ENCODE results near the gene CTNNA3. TPM values are rescaled to one million over a fixed set of nuclear protein-coding genes. Genes with fewer than 3 reads are reported as not detected.

CTNNA3 gene
- total and polyA plus RNA-seq, 4 donors: 0.16 to 2.4 (median 1.4) TPM

DNA sequence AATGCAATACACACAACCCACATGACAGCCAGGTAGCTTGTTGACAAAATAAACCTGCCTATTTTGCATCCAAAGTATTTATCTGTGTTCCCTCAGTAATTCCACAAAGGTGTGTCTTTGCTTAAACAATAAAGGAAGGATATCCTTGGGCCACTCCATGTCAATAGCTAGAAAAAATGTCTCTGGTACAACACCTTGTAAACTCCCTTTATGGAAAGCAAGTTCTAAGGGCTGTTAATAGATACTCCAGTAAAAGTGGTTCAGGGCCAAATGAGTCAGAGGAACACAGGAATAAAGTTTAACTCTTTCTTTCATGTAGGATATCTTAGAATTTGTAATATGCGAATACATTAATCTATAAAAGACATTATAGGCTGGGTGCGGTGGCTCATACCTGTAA, 867.0 kb downstream of the CTNNA3 start:
- 96% methylated on average over 2 of the region's 2 CpGs for whole genome bisulfite sequencing
- Histone ChIP-seq H3K36me3 (ENCODE audit: control insufficient read depth in 4 of 4, insufficient read depth in 3 of 4, low read depth in 1 of 4, low read length in 3 of 4) (no peaks in the 10 kb centered on the region), H3K27me3 (ENCODE audit: control insufficient read depth in 4 of 4, insufficient read depth in 4 of 4, low read length in 3 of 4) (no peaks in the 10 kb centered on the region), H3K9me3 (ENCODE audit: control insufficient read depth in 4 of 4, low read length in 3 of 4) (no peaks in the 10 kb centered on the region), H3K4me3 (ENCODE audit: low read depth in 1 of 3, low read length in 3 of 3) (no peak overlapping the region), H3K27ac (ENCODE audit: low read depth in 1 of 2, low read length in 2 of 2) (no peak overlapping the region), H3K4me1 (ENCODE audit: control insufficient read depth in 4 of 4, insufficient read depth in 4 of 4, low read length in 3 of 4) (no peaks in the 10 kb centered on the region), H3K9ac (ENCODE audit: low read depth in 1 of 2, low read length in 2 of 2) (no peak overlapping the region)
- TF ChIP-seq, protein P1, sequence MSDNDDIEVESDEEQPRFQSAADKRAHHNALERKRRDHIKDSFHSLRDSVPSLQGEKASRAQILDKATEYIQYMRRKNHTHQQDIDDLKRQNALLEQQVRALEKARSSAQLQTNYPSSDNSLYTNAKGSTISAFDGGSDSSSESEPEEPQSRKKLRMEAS (IDR thresholded peaks at IDR 0.05): no peak
- TF ChIP-seq YY1 (IDR thresholded peaks at IDR 0.05) (no peak), RXRA (IDR thresholded peaks at IDR 0.05) (no peak), HNF4A (conservative IDR thresholded peaks at IDR 0.05) (no peak), GABPA (IDR thresholded peaks at IDR 0.05 in 1 of 2, conservative IDR thresholded peaks at IDR 0.05 in 1 of 2) (no peak), NR2F2 (IDR thresholded peaks at IDR 0.05) (no peak), RAD21 (IDR thresholded peaks at IDR 0.05) (no peak), FOXA1 (IDR thresholded peaks at IDR 0.05) (no peak), TAF1 (conservative IDR thresholded peaks at IDR 0.05) (no peak), EGR1 (IDR thresholded peaks at IDR 0.05; ENCODE audit: low read depth in 2 of 2) (no peak), JUND (IDR thresholded peaks at IDR 0.05) (no peak), FOXA2 (IDR thresholded peaks at IDR 0.05) (no peak)
- TF ChIP-seq, protein P2, sequence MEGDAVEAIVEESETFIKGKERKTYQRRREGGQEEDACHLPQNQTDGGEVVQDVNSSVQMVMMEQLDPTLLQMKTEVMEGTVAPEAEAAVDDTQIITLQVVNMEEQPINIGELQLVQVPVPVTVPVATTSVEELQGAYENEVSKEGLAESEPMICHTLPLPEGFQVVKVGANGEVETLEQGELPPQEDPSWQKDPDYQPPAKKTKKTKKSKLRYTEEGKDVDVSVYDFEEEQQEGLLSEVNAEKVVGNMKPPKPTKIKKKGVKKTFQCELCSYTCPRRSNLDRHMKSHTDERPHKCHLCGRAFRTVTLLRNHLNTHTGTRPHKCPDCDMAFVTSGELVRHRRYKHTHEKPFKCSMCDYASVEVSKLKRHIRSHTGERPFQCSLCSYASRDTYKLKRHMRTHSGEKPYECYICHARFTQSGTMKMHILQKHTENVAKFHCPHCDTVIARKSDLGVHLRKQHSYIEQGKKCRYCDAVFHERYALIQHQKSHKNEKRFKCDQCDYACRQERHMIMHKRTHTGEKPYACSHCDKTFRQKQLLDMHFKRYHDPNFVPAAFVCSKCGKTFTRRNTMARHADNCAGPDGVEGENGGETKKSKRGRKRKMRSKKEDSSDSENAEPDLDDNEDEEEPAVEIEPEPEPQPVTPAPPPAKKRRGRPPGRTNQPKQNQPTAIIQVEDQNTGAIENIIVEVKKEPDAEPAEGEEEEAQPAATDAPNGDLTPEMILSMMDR (IDR thresholded peaks at IDR 0.05; ENCODE audit: low read depth, low read length, missing input control): no peak
- TF ChIP-seq, protein P3, sequence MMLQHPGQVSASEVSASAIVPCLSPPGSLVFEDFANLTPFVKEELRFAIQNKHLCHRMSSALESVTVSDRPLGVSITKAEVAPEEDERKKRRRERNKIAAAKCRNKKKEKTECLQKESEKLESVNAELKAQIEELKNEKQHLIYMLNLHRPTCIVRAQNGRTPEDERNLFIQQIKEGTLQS (IDR thresholded peaks at IDR 0.05): no peak
- no peak for DNase-seq (ENCODE audit: low spot score)

DNA sequence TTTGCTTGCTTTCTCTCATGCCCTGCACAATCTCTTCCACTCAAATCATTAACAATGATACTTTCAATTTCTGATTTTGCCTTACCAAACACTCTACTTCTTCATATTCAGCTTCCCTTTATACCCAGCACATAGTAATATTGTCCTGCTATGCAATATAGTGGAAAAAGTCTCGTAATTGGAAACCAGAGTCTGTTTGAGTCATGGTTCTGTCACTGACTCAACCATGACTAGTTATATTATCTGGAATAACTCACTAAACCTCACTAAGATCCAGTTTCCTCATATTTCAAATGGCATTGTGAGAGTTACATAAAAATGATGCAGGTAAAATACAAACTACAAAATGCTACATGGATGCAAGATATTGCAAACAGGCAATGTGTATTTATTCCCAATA, 868.6 kb downstream of the CTNNA3 start:
- Histone ChIP-seq H3K9me3 (ENCODE audit: control insufficient read depth in 4 of 4, low read length in 3 of 4) (no peaks in the 10 kb centered on the region), H3K4me1 (ENCODE audit: control insufficient read depth in 4 of 4, insufficient read depth in 4 of 4, low read length in 3 of 4) (no peaks in the 10 kb centered on the region), H3K36me3 (ENCODE audit: control insufficient read depth in 4 of 4, insufficient read depth in 3 of 4, low read depth in 1 of 4, low read length in 3 of 4) (no peaks in the 10 kb centered on the region), H3K27me3 (ENCODE audit: control insufficient read depth in 4 of 4, insufficient read depth in 4 of 4, low read length in 3 of 4) (no peaks in the 10 kb centered on the region), H3K4me3 (ENCODE audit: low read depth in 1 of 3, low read length in 3 of 3) (no peak overlapping the region), H3K27ac (ENCODE audit: low read depth in 1 of 2, low read length in 2 of 2) (no peak overlapping the region), H3K9ac (ENCODE audit: low read depth in 1 of 2, low read length in 2 of 2) (no peak overlapping the region)
- TF ChIP-seq SP1 (IDR thresholded peaks at IDR 0.05) (no peak), HNF4G (IDR thresholded peaks at IDR 0.05) (no peak), NR2F2 (IDR thresholded peaks at IDR 0.05) (no peak), TAF1 (conservative IDR thresholded peaks at IDR 0.05) (no peak), RXRA (IDR thresholded peaks at IDR 0.05) (no peak)
- TF ChIP-seq, protein P3 (IDR thresholded peaks at IDR 0.05): no peak
- TF ChIP-seq, protein P2 (IDR thresholded peaks at IDR 0.05; ENCODE audit: low read depth, low read length, missing input control): no peak
- WGBS: 83% methylated on average over 1 of the region's 1 CpG
- DNase-seq (ENCODE audit: low spot score): no peak
